OCI-LY7 (cell line): ENCODE data around the gene PLCB3. TPM values are rescaled to one million over a fixed set of nuclear protein-coding genes. Genes with fewer than 3 reads are reported as not detected.
A peak's percentile ranks its signal among the peaks of the same experiment; 100 is the strongest.

Experiments
- BruUV-seq: library from RNA; stranded (reverse); fragments of 400-500 nt; replicated peaks from 2 replicates; lab custom pipeline; 2021; lab: Mats Ljungman, UMichigan
- CTCF ChIA-PET: fragments of 300-600 bp; sonication (Branson Sonifier 250); formaldehyde crosslinking; loops from one replicate; lab custom pipeline; 2022; ENCODE audit warnings: antibody characterized with exemption; ENCODE audit not compliant: unreplicated experiment; lab: Charles Lee
- POLR2A ChIA-PET: fragments of 300-600 bp; sonication (Branson Sonifier 250); formaldehyde crosslinking; loops from one replicate; lab custom pipeline; 2022; ENCODE audit warnings: antibody characterized with exemption; lab: Charles Lee
- DNase-seq: peaks from one replicate; pipeline ENCODE4 v3.0.0-alpha.2; 2015; ENCODE audit warnings: low spot score
- H2AFZ ChIP-seq: fragments of 200-600 bp; sonication (generic), shearing (Covaris generic); 2 replicates; pipeline ENCODE4 v1.6.1; 2014; ENCODE audit warnings: mild to moderate bottlenecking, antibody characterized with exemption, low read length, moderate library complexity
- H3K27ac ChIP-seq: fragments of 200-600 bp; sonication (generic); 2 replicates; pipeline ENCODE4 v1.5.1; 2014; ENCODE audit warnings: mixed run types, low read depth, mild to moderate bottlenecking, moderate library complexity, low read length, inconsistent platforms; ENCODE audit not compliant: poor library complexity, severe bottlenecking
- H3K36me3 ChIP-seq: fragments of 200-600 bp; sonication (generic); 2 replicates; pipeline ENCODE4 v1.6.1; 2014; ENCODE audit warnings: mild to moderate bottlenecking, antibody characterized with exemption, low read length, moderate library complexity, mixed read lengths; ENCODE audit not compliant: insufficient read depth
- H3K4me1 ChIP-seq: fragments of 200-600 bp; sonication (generic); 2 replicates; pipeline ENCODE4 v1.5.1; 2014; ENCODE audit warnings: mild to moderate bottlenecking, low read length; ENCODE audit not compliant: insufficient read depth, poor library complexity, severe bottlenecking
- H3K4me2 ChIP-seq: fragments of 200-600 bp; sonication (generic); 2 replicates; pipeline ENCODE4 v1.6.1; 2014; ENCODE audit warnings: mild to moderate bottlenecking, low read length
- H3K4me3 ChIP-seq: fragments of 200-600 bp; sonication (generic); 2 replicates; pipeline ENCODE4 v1.5.1; 2014; ENCODE audit warnings: mild to moderate bottlenecking, low read depth, low read length; ENCODE audit not compliant: poor library complexity, severe bottlenecking
- H3K79me2 ChIP-seq: fragments of 200-600 bp; sonication (generic); 2 replicates; pipeline ENCODE4 v1.6.1; 2016; ENCODE audit warnings: low read depth, mild to moderate bottlenecking, low read length, moderate library complexity, mixed read lengths; ENCODE audit not compliant: insufficient read depth
- H3K9me2 ChIP-seq: fragments of 200-600 bp; sonication (generic); 2 replicates; pipeline ENCODE4 v1.6.1; 2016; ENCODE audit warnings: mild to moderate bottlenecking, low read length, mixed read lengths; ENCODE audit not compliant: insufficient read depth
- H3K9me3 ChIP-seq: fragments of 200-600 bp; sonication (generic); 2 replicates; pipeline ENCODE4 v1.6.1; 2014; ENCODE audit warnings: mild to moderate bottlenecking, mixed run types, low read length, mixed read lengths
- H4K20me1 ChIP-seq: fragments of 200-600 bp; sonication (generic); 2 replicates; pipeline ENCODE4 v1.6.1; 2014; ENCODE audit warnings: mild to moderate bottlenecking, antibody characterized with exemption, low read length, moderate library complexity, mixed read lengths; ENCODE audit not compliant: insufficient read depth
- EZH2phosphoT487 ChIP-seq: fragments of 200-600 bp; sonication (generic); IDR thresholded peaks from 2 replicates; pipeline ENCODE4 v1.6.1; 2018; ENCODE audit warnings: low read depth, borderline replicate concordance, mild to moderate bottlenecking, mixed run types, antibody characterized with exemption, low read length, moderate library complexity, mixed read lengths
- intact Hi-C: fragments of 100-400 bp; cut with micrococcal nuclease; formaldehyde crosslinking; loops from one replicate; pipeline ENCODE4 v1.10.0; 2022; ENCODE audit not compliant: unreplicated experiment
- total RNA-seq, 2 experiments: library from RNA; depleted of rRNA in 1 of 2; stranded (reverse); fragments of >200 nt in 1 of 2; shearing (Covaris generic) in 1 of 2; gene quantifications; 2 replicates each; pipeline ENCODE4 v1.2.3, GENCODE V29; 2014 to 2022
- TF ChIP-seq, protein P1 (sequence below): fragments of 200-600 bp; sonication (generic); conservative IDR thresholded peaks from 2 replicates; pipeline ENCODE4 v1.5.1; 2014; ENCODE audit warnings: mild to moderate bottlenecking, antibody characterized with exemption, low read length, moderate library complexity, mixed read lengths

PLCB3 gene
- total RNA-seq, 2 experiments from 2014 or later: 7.6 to 10.3 TPM

DNA sequence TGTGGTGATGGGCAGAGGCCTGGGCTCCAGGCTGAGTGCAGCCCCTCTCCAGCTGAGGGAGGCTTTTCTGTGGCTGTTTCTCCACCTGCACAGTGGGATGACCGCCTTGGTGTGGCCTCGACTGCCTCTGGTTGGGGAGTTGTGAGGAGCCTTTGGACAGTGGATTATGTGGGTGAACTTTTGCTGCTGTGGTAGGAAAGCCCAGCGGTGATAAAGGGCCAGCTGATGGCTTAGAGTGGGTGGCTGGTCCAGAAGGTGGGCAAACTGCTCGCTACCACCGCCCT lies 52.6 kb downstream of the PLCB3 start:
- H3K27ac ChIP-seq: peak overlapping the region; percentile 96
- H3K4me2 ChIP-seq: peak overlapping the region; percentile 95
- H4K20me1 ChIP-seq: no peaks in the 10 kb centered on the region
- POLR2A ChIA-PET: interaction anchor here (0.7 to 2.5 kb wide), 4 partner anchors 14 to 472 kb away, joined by 3 to 11 read pairs (median 3); partner anchors contain the start of genes PRDX5 and TRMT112
- no peak overlapping the region for H2AFZ ChIP-seq
- H3K9me3 ChIP-seq: no peaks in the 10 kb centered on the region
- no TSS peak for BruUV-seq
- H3K9me2 ChIP-seq: no peaks in the 10 kb centered on the region
- DNase-seq: no peak
- peak overlapping the region; percentile 81 for H3K4me3 ChIP-seq
- peaks cover 18% of the 10 kb centered on the region for H3K36me3 ChIP-seq
- intact Hi-C loops: loop anchor here (1.0 to 10.0 kb wide), 6 partner anchors 19 to 329 kb away; partner anchors contain the start of genes COX8A, FKBP2, GPR137 and STIP1
- H3K4me1 ChIP-seq: peaks cover 32% of the 10 kb centered on the region
- CTCF ChIA-PET: interaction anchor here (0.5 to 1.9 kb wide), 6 partner anchors 14 to 99 kb away, joined by 3 to 14 read pairs (median 3); partner anchors contain the start of genes FERMT3, FKBP2, PRDX5 and TRMT112
- H3K79me2 ChIP-seq: peaks cover 21% of the 10 kb centered on the region
- TF ChIP-seq, protein P1, sequence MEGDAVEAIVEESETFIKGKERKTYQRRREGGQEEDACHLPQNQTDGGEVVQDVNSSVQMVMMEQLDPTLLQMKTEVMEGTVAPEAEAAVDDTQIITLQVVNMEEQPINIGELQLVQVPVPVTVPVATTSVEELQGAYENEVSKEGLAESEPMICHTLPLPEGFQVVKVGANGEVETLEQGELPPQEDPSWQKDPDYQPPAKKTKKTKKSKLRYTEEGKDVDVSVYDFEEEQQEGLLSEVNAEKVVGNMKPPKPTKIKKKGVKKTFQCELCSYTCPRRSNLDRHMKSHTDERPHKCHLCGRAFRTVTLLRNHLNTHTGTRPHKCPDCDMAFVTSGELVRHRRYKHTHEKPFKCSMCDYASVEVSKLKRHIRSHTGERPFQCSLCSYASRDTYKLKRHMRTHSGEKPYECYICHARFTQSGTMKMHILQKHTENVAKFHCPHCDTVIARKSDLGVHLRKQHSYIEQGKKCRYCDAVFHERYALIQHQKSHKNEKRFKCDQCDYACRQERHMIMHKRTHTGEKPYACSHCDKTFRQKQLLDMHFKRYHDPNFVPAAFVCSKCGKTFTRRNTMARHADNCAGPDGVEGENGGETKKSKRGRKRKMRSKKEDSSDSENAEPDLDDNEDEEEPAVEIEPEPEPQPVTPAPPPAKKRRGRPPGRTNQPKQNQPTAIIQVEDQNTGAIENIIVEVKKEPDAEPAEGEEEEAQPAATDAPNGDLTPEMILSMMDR: no peak
- TF ChIP-seq EZH2phosphoT487: no peak

DNA sequence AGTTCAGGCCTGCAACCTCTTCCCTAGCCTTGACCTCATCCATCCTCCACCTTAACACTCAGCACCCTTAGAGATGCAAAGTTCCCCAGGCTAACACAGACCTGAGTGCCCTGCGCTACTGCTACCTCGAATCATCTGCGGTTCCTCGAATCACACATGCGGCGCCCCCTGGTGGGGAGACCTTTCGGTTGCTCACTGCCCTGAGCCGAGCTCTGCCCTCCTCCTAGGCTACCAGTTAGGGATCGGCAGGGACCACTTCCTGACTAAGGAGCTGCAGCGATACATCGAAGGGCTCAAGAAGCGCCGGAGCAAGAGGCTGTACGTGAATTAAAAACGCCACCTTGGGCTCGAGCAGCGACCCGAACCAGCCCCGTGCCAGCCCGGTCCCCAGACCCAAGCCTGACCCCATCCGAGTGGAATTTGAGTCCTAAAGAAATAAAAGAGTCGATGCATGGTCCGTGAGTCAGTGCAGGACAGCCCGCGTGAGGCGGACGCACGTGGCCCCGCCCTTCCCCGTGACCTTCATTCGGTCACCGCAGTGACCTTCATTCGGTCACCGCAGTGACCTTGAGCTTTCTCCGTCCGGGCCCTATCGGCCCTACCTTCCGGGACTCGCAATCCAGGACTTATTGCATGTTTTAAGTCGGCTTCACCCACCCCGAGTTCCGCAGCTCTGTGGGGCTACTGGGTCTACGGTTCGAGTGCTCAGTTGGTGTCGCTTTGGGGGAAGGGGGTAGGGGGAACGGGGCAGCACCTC lies 53.2 kb downstream of the PLCB3 start:
- intact Hi-C loops: loop anchor here (1.0 to 10.0 kb wide), 8 partner anchors 13 to 330 kb away; partner anchors contain the start of genes CCDC88B, COX8A, FKBP2 and GPR137
- Histone ChIP-seq H3K4me1 (peaks cover 32% of the 10 kb centered on the region), H3K79me2 (peaks cover 24% of the 10 kb centered on the region), H3K4me3 (peak overlapping the region; percentile 81), H3K4me2 (peak overlapping the region; percentile 95), H3K36me3 (peaks cover 21% of the 10 kb centered on the region), H3K27ac (peak overlapping the region; percentile 96), H4K20me1 (no peaks in the 10 kb centered on the region), H3K9me2 (no peaks in the 10 kb centered on the region), H3K9me3 (no peaks in the 10 kb centered on the region), H2AFZ (peak overlapping the region; percentile 57; the same call in 1 of the 2 replicates)
- CTCF ChIA-PET: interaction anchor here (0.5 to 2.1 kb wide), 11 partner anchors 11 to 418 kb away, joined by 3 to 14 read pairs (median 3); partner anchors contain the start of genes FERMT3, FKBP2, PRDX5 and TRMT112
- peak; percentile 95 for DNase-seq
- TSS peak; percentile 98 for BruUV-seq
- POLR2A ChIA-PET: interaction anchor here (0.5 to 2.5 kb wide), 5 partner anchors 13 to 472 kb away, joined by 3 to 11 read pairs (median 3); partner anchors contain the start of genes PRDX5 and TRMT112
- TF ChIP-seq, protein P1: peak; percentile 98
- TF ChIP-seq EZH2phosphoT487: no peak
